Stomach (tissue), 4 donors: Measurements from ENCODE around the gene IAPP.

Source experiments
- CTCF ChIP-seq, 7 experiments: fragments of 450-650 bp in 4 of 7; fragments of 200-600 bp in 3 of 7; sonication (generic) in 3 of 7; IDR thresholded peaks; one replicate each; pipeline ENCODE4 v1.5.1; 2016 to 2019; ENCODE audit warnings: antibody characterized with exemption in 7 of 7, control low read depth in 2 of 7, mild to moderate bottlenecking in 1 of 7
- POLR2AphosphoS5 ChIP-seq, 3 donors: sonication (generic); formaldehyde crosslinking; IDR thresholded peaks; one replicate each; pipeline ENCODE4 v1.6.1; 2016; ENCODE audit warnings: antibody characterized with exemption in 3 of 3

GRCh38 chr12:21343636-21344035 is 29.1 kb upstream of the IAPP start:
- TF ChIP-seq POLR2AphosphoS5 (IDR thresholded peaks at IDR 0.05) (no peak), CTCF (IDR thresholded peaks at IDR 0.05) (no peak)
